Erythroblast (primary cell): ENCODE results near the gene GRM7.

Source experiments
- GATA1 ChIP-seq: IDR thresholded peaks from 2 replicates; pipeline ENCODE4 v1.6.1; 2011; ENCODE audit warnings: low read depth, mild to moderate bottlenecking, control low read depth, low read length, moderate library complexity
- POLR2A ChIP-seq: IDR thresholded peaks from 2 replicates; pipeline ENCODE4 v1.6.1; 2011; ENCODE audit warnings: mild to moderate bottlenecking, low read length

DNA sequence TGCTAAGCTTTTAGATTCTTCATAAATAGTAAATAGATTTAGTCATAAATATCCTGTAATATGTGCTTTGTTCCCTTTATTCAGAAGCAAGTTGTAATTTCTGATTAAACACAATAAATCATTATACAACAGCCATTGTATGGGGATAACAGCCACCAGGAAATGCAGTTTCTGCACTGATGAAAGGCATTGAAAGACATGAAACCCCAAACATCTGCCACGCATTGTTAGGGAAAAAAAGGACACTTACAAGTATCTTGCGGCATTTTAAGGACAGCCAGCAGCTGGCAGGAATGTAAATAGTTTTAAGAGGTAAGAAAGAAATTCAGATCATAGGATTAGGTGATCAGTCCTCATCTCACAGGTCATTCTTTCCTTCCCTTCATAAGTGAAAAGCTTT, 839.6 kb downstream of the GRM7 start:
- TF ChIP-seq POLR2A (no peak), GATA1 (no peak)
